ENCODE results near the gene PDE4D. TPM values are rescaled to one million over a fixed set of nuclear protein-coding genes. Genes with fewer than 3 reads are reported as not detected.

PDE4D gene
- total and polyA plus RNA-seq, 2 donors (not counting 1 experiment from before 2014, with no cell fraction given), result 14.9 to 171 TPM

DNA sequence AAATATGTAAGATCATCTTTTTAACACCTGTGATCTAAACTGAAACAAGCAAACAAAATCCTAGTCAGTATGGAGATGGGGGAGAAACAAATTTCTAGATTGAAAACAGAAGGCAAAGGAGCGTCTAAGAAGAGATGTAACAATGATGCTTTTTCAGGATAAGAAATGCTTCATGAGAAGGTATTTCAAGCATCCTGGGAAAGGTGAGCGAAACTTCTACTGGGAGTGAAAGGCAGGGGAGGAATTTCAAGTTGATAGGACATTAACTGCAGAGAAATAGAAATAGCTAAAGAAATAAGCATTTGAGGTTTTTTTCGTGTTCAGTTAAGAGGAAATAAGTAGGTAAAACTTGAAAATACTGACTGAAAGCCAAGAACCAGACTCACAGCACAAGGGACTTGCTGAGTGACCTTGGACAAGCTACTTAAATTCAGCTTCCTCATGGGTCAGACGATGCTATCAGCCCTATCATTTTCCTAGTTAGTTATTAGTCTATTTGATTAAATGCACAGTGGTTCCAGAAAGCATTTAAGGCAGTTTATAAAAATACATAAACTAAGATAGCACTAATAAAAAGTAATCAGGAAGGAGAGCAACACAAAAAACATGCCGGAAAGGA, 406.3 kb downstream of the PDE4D start:
- H3K9ac ChIP-seq (ENCODE audit: low read length), result no peak overlapping the region
- DNase-seq, result no peak
- intact Hi-C loops (cut with micrococcal nuclease), result no loop called here
- TF ChIP-seq, protein P1, sequence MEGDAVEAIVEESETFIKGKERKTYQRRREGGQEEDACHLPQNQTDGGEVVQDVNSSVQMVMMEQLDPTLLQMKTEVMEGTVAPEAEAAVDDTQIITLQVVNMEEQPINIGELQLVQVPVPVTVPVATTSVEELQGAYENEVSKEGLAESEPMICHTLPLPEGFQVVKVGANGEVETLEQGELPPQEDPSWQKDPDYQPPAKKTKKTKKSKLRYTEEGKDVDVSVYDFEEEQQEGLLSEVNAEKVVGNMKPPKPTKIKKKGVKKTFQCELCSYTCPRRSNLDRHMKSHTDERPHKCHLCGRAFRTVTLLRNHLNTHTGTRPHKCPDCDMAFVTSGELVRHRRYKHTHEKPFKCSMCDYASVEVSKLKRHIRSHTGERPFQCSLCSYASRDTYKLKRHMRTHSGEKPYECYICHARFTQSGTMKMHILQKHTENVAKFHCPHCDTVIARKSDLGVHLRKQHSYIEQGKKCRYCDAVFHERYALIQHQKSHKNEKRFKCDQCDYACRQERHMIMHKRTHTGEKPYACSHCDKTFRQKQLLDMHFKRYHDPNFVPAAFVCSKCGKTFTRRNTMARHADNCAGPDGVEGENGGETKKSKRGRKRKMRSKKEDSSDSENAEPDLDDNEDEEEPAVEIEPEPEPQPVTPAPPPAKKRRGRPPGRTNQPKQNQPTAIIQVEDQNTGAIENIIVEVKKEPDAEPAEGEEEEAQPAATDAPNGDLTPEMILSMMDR (IDR thresholded peaks at IDR 0.05), result no peak
- TF ChIP-seq EZH2 (IDR thresholded peaks at IDR 0.05; ENCODE audit: borderline replicate concordance, insufficient read depth, low read depth, low read length, poor library complexity, severe bottlenecking), result no peak
- no peaks in the 10 kb centered on the region for H3K79me2 ChIP-seq (ENCODE audit: control insufficient read depth, insufficient read depth, low read length)
- H2AFZ ChIP-seq (ENCODE audit: insufficient read depth, low read depth, low read length, poor library complexity, severe bottlenecking), result no peak overlapping the region
- H4K20me1 ChIP-seq (ENCODE audit: control insufficient read depth, insufficient read depth, low read length, poor library complexity, severe bottlenecking), result no peaks in the 10 kb centered on the region
- H3K4me1 ChIP-seq (ENCODE audit: control insufficient read depth in 2 of 2, insufficient read depth in 2 of 2, low read length in 2 of 2), result no peaks in the 10 kb centered on the region
- ChIA-PET CTCF (no interaction called here), POLR2A (no interaction called here)
- H3K9me3 Mint-ChIP-seq (ENCODE audit: insufficient read depth), result no peaks in the 10 kb centered on the region
- H3K4me2 ChIP-seq (replicated peaks; ENCODE audit: low read depth, low read length, poor library complexity, severe bottlenecking), result no peak overlapping the region
- no peaks in the 10 kb centered on the region for H3K36me3 ChIP-seq (replicated peaks in 1 of 2; ENCODE audit: control extremely low read depth in 1 of 2, control insufficient read depth in 1 of 2, extremely low read depth in 1 of 2, insufficient read depth in 2 of 2, low read length in 1 of 2)
- no peaks in the 10 kb centered on the region for H3K27me3 ChIP-seq (replicated peaks in 1 of 4; ENCODE audit: control extremely low read depth in 1 of 4, control insufficient read depth in 3 of 4, insufficient read depth in 4 of 4, low read length in 3 of 4)
- H3K4me3 Mint-ChIP-seq, result no peak overlapping the region
- no peak for ATAC-seq (ENCODE audit: low read depth)
- H3K27me3 Mint-ChIP-seq, result peaks cover 3% of the 10 kb centered on the region
- H3K4me3 ChIP-seq (ENCODE audit: control extremely low read depth in 1 of 5, extremely low read depth in 1 of 5, insufficient read depth in 1 of 5, low read depth in 2 of 5, low read length in 4 of 5), result no peak overlapping the region
- peaks cover 5% of the 10 kb centered on the region for H3K4me1 Mint-ChIP-seq
- H3K9me3 ChIP-seq (ENCODE audit: control extremely low read depth in 1 of 3, control insufficient read depth in 2 of 3, insufficient read depth in 1 of 3, low read length in 2 of 3), result no peaks in the 10 kb centered on the region
- H3K27ac Mint-ChIP-seq, result no peak overlapping the region
- no peak overlapping the region for H3K27ac ChIP-seq (ENCODE audit: low read length in 2 of 2)
- 91% methylated on average over 1 of the region's 5 CpGs for WGBS (ENCODE audit: insufficient coverage)

DNA sequence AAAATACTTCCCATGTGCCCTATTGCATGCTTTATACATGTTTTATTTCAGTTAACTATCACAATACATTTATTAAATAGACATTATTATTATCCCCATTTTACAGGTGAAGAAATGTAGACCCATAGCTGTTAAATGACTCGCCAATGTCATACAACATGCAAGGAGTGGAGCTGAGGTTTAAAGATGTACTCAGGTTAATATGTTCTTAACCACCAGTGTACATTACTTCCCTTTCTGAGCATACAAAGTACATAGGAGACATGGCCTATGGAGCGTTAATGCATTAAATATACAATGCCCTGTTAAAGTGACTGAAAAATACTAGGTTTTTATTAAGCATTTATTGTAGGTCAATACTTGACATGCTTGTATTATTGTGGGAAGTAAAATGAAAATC, 407.0 kb downstream of the PDE4D start:
- WGBS (ENCODE audit: insufficient coverage), result no CpG with 5 or more reads among the region's 2 CpGs
- POLR2A ChIA-PET, result no interaction called here
- Histone ChIP-seq H3K27me3 (replicated peaks in 1 of 4; ENCODE audit: control extremely low read depth in 1 of 4, control insufficient read depth in 3 of 4, insufficient read depth in 4 of 4, low read length in 3 of 4) (no peaks in the 10 kb centered on the region), H3K9me3 (ENCODE audit: control extremely low read depth in 1 of 3, control insufficient read depth in 2 of 3, insufficient read depth in 1 of 3, low read length in 2 of 3) (no peaks in the 10 kb centered on the region), H2AFZ (ENCODE audit: insufficient read depth, low read depth, low read length, poor library complexity, severe bottlenecking) (no peak overlapping the region), H3K79me2 (ENCODE audit: control insufficient read depth, insufficient read depth, low read length) (no peaks in the 10 kb centered on the region), H3K27ac (ENCODE audit: low read length in 2 of 2) (no peak overlapping the region), H3K4me3 (ENCODE audit: control extremely low read depth in 1 of 5, extremely low read depth in 1 of 5, insufficient read depth in 1 of 5, low read depth in 2 of 5, low read length in 4 of 5) (no peak overlapping the region), H4K20me1 (ENCODE audit: control insufficient read depth, insufficient read depth, low read length, poor library complexity, severe bottlenecking) (no peaks in the 10 kb centered on the region), H3K4me2 (replicated peaks; ENCODE audit: low read depth, low read length, poor library complexity, severe bottlenecking) (no peak overlapping the region), H3K36me3 (replicated peaks in 1 of 2; ENCODE audit: control extremely low read depth in 1 of 2, control insufficient read depth in 1 of 2, extremely low read depth in 1 of 2, insufficient read depth in 2 of 2, low read length in 1 of 2) (no peaks in the 10 kb centered on the region), H3K4me1 (ENCODE audit: control insufficient read depth in 2 of 2, insufficient read depth in 2 of 2, low read length in 2 of 2) (no peaks in the 10 kb centered on the region), H3K9ac (ENCODE audit: low read length) (no peak overlapping the region)
- DNase-seq, result no peak
- intact Hi-C loops (cut with micrococcal nuclease), result no loop called here
- Mint-ChIP-seq H3K27ac (no peak overlapping the region), H3K27me3 (peaks cover 3% of the 10 kb centered on the region), H3K9me3 (ENCODE audit: insufficient read depth) (no peaks in the 10 kb centered on the region), H3K4me1 (peaks cover 5% of the 10 kb centered on the region), H3K4me3 (no peak overlapping the region)
- no peak for ATAC-seq (ENCODE audit: low read depth)
- TF ChIP-seq EZH2 (IDR thresholded peaks at IDR 0.05; ENCODE audit: borderline replicate concordance, insufficient read depth, low read depth, low read length, poor library complexity, severe bottlenecking), result no peak
- TF ChIP-seq, protein P1 (IDR thresholded peaks at IDR 0.05), result no peak
- CTCF ChIA-PET, result no interaction called here
